Mucosa of stomach (tissue), 1 donor: Measurements from ENCODE around the gene RFTN1.

ENCODE experiments used
- H3K27me3 ChIP-seq: one replicate; pipeline ENCODE4 v1.7.0; 2013; ENCODE audit warnings: mild to moderate bottlenecking, low read length; ENCODE audit not compliant: control insufficient read depth, insufficient read depth
- H3K36me3 ChIP-seq: one replicate; pipeline ENCODE4 v1.7.0; 2013; ENCODE audit warnings: low read length; ENCODE audit not compliant: control insufficient read depth, insufficient read depth
- H3K4me1 ChIP-seq: one replicate; pipeline ENCODE4 v1.7.0; 2013; ENCODE audit warnings: mild to moderate bottlenecking, low read length; ENCODE audit not compliant: control insufficient read depth, insufficient read depth
- H3K4me3 ChIP-seq: one replicate; pipeline ENCODE4 v1.7.0; 2013; ENCODE audit warnings: low read length
- H3K9ac ChIP-seq: one replicate; pipeline ENCODE4 v1.7.0; 2013; ENCODE audit warnings: mild to moderate bottlenecking, low read length, moderate library complexity
- H3K9me3 ChIP-seq: one replicate; pipeline ENCODE4 v1.7.0; 2013; ENCODE audit warnings: mild to moderate bottlenecking, low read length, moderate library complexity; ENCODE audit not compliant: control insufficient read depth
- donor health status: Pancreatic carcinoma.

The RFTN1 gene

GRCh38 chr3:16429086-16429485 is 84.4 kb downstream of the RFTN1 start:
- H3K9ac ChIP-seq = no peak overlapping the region
- H3K4me3 ChIP-seq = no peak overlapping the region
- no peaks in the 10 kb centered on the region for H3K9me3 ChIP-seq
- H3K4me1 ChIP-seq = no peaks in the 10 kb centered on the region
- no peaks in the 10 kb centered on the region for H3K36me3 ChIP-seq
- no peaks in the 10 kb centered on the region for H3K27me3 ChIP-seq

- H3K4me1 ChIP-seq = no peaks in the 10 kb centered on the region
- H3K27me3 ChIP-seq = no peaks in the 10 kb centered on the region
- H3K9me3 ChIP-seq = no peaks in the 10 kb centered on the region
- H3K9ac ChIP-seq = no peak overlapping the region
- no peak overlapping the region for H3K4me3 ChIP-seq
- H3K36me3 ChIP-seq = no peaks in the 10 kb centered on the region
These were observed 84.9 kb downstream of the RFTN1 start for GRCh38 chr3:16428612-16429011.

- H3K27me3 ChIP-seq = no peaks in the 10 kb centered on the region
- H3K36me3 ChIP-seq = no peaks in the 10 kb centered on the region
- H3K4me3 ChIP-seq = no peak overlapping the region
- H3K9me3 ChIP-seq = no peaks in the 10 kb centered on the region
- no peaks in the 10 kb centered on the region for H3K4me1 ChIP-seq
- no peak overlapping the region for H3K9ac ChIP-seq
These were observed 86.2 kb downstream of the RFTN1 start for GRCh38 chr3:16427103-16427965.

- Histone ChIP-seq H3K9ac (no peak overlapping the region), H3K9me3 (no peaks in the 10 kb centered on the region), H3K4me3 (no peak overlapping the region), H3K4me1 (no peaks in the 10 kb centered on the region), H3K27me3 (no peaks in the 10 kb centered on the region), H3K36me3 (no peaks in the 10 kb centered on the region)
These were observed 86.8 kb downstream of the RFTN1 start for GRCh38 chr3:16426665-16427064.

GRCh38 chr3:16426029-16426400 is 87.5 kb downstream of the RFTN1 start:
- H3K4me1 ChIP-seq = no peaks in the 10 kb centered on the region
- H3K9me3 ChIP-seq = no peaks in the 10 kb centered on the region
- no peak overlapping the region for H3K4me3 ChIP-seq
- no peak overlapping the region for H3K9ac ChIP-seq
- no peaks in the 10 kb centered on the region for H3K36me3 ChIP-seq
- no peaks in the 10 kb centered on the region for H3K27me3 ChIP-seq

GRCh38 chr3:16425398-16426028 is 88.0 kb downstream of the RFTN1 start:
- H3K4me3 ChIP-seq = no peak overlapping the region
- H3K36me3 ChIP-seq = no peaks in the 10 kb centered on the region
- no peaks in the 10 kb centered on the region for H3K9me3 ChIP-seq
- H3K4me1 ChIP-seq = no peaks in the 10 kb centered on the region
- no peaks in the 10 kb centered on the region for H3K27me3 ChIP-seq
- no peak overlapping the region for H3K9ac ChIP-seq

- Histone ChIP-seq H3K9me3 (no peaks in the 10 kb centered on the region), H3K9ac (no peak overlapping the region), H3K27me3 (no peaks in the 10 kb centered on the region), H3K4me1 (no peaks in the 10 kb centered on the region), H3K36me3 (no peaks in the 10 kb centered on the region), H3K4me3 (no peak overlapping the region)
These were observed 89.4 kb downstream of the RFTN1 start for GRCh38 chr3:16423947-16424673.

- Histone ChIP-seq H3K36me3 (no peaks in the 10 kb centered on the region), H3K9ac (no peak overlapping the region), H3K27me3 (no peaks in the 10 kb centered on the region), H3K4me1 (no peaks in the 10 kb centered on the region), H3K9me3 (no peaks in the 10 kb centered on the region), H3K4me3 (no peak overlapping the region)
These were observed 90.2 kb downstream of the RFTN1 start for GRCh38 chr3:16423298-16423697.

GRCh38 chr3:16419640-16420241 is 93.8 kb downstream of the RFTN1 start:
- Histone ChIP-seq H3K4me1 (no peaks in the 10 kb centered on the region), H3K36me3 (no peaks in the 10 kb centered on the region), H3K9me3 (no peaks in the 10 kb centered on the region), H3K27me3 (no peaks in the 10 kb centered on the region), H3K4me3 (no peak overlapping the region), H3K9ac (no peak overlapping the region)

GRCh38 chr3:16417945-16418739 is 95.4 kb downstream of the RFTN1 start:
- no peaks in the 10 kb centered on the region for H3K4me1 ChIP-seq
- H3K9me3 ChIP-seq = no peaks in the 10 kb centered on the region
- no peak overlapping the region for H3K9ac ChIP-seq

GRCh38 chr3:16415911-16416476 is 97.5 kb downstream of the RFTN1 start:
- no peaks in the 10 kb centered on the region for H3K4me1 ChIP-seq

More at GRCh38 chr3:16417945-16418739, 95.4 kb downstream of the RFTN1 start:
- no peaks in the 10 kb centered on the region for H3K36me3 ChIP-seq
- no peaks in the 10 kb centered on the region for H3K27me3 ChIP-seq
- H3K4me3 ChIP-seq = no peak overlapping the region

More at GRCh38 chr3:16415911-16416476, 97.5 kb downstream of the RFTN1 start:
- no peak overlapping the region for H3K4me3 ChIP-seq
- H3K36me3 ChIP-seq = no peaks in the 10 kb centered on the region
- H3K9me3 ChIP-seq = no peaks in the 10 kb centered on the region
- no peak overlapping the region for H3K9ac ChIP-seq
- no peaks in the 10 kb centered on the region for H3K27me3 ChIP-seq
